HL-60 (cell line): ENCODE data around the gene KLC1.
A peak's percentile ranks its signal among the peaks of the same experiment; 100 is the strongest.

ENCODE experiments used
- DNase-seq, 2 experiments: peaks; one replicate each; pipeline ENCODE4 v3.0.0-alpha.2; 2010 to 2020; ENCODE audit warnings: low read depth in 1 of 2, low spot score in 1 of 2
- H3K27ac ChIP-seq: fragments of 250-450 bp; sonication (Bioruptor Pico); replicated peaks from 2 replicates; pipeline ENCODE4 v1.5.1; 2020; ENCODE audit warnings: mild to moderate bottlenecking, moderate library complexity
- H3K27me3 ChIP-seq: fragments of 250-450 bp; sonication (Bioruptor Pico); 2 replicates; pipeline ENCODE4 v1.5.1; 2021; ENCODE audit warnings: mild to moderate bottlenecking, moderate library complexity; ENCODE audit not compliant: insufficient read depth, poor library complexity, severe bottlenecking
- H3K4me3 ChIP-seq: replicated peaks from 2 replicates; pipeline ENCODE4 v1.5.1; 2011; ENCODE audit warnings: mild to moderate bottlenecking, control low read depth, low read length; ENCODE audit not compliant: insufficient read depth
- GABPA ChIP-seq: IDR thresholded peaks from 2 replicates; pipeline ENCODE4 v1.6.1; 2012; ENCODE audit warnings: low read depth
- POLR2AphosphoS5 ChIP-seq: IDR thresholded peaks from 2 replicates; pipeline ENCODE4 v1.6.1; 2012; ENCODE audit warnings: low read depth
- REST ChIP-seq: IDR thresholded peaks from 2 replicates; pipeline ENCODE4 v1.6.1; 2012; ENCODE audit warnings: low read depth; ENCODE audit not compliant: insufficient replicate concordance
- SPI1 ChIP-seq: IDR thresholded peaks from 2 replicates; pipeline ENCODE4 v1.6.1; 2012; ENCODE audit warnings: low read depth, mild to moderate bottlenecking, borderline replicate concordance
- TF ChIP-seq, protein P1 (sequence below): IDR thresholded peaks from one replicate; pipeline ENCODE4 v1.5.1; 2011; ENCODE audit warnings: low read length, control low read depth, inconsistent platforms; ENCODE audit not compliant: insufficient read depth

The KLC1 gene

GRCh38 chr14:103623883-103624482 is 5.0 kb upstream of the KLC1 start:
- Histone ChIP-seq H3K27me3 (no peaks in the 10 kb centered on the region), H3K27ac (no peak overlapping the region), H3K4me3 (no peak overlapping the region)
- DNase-seq: no peak
- no peak for TF ChIP-seq SPI1
- TF ChIP-seq, protein P1, sequence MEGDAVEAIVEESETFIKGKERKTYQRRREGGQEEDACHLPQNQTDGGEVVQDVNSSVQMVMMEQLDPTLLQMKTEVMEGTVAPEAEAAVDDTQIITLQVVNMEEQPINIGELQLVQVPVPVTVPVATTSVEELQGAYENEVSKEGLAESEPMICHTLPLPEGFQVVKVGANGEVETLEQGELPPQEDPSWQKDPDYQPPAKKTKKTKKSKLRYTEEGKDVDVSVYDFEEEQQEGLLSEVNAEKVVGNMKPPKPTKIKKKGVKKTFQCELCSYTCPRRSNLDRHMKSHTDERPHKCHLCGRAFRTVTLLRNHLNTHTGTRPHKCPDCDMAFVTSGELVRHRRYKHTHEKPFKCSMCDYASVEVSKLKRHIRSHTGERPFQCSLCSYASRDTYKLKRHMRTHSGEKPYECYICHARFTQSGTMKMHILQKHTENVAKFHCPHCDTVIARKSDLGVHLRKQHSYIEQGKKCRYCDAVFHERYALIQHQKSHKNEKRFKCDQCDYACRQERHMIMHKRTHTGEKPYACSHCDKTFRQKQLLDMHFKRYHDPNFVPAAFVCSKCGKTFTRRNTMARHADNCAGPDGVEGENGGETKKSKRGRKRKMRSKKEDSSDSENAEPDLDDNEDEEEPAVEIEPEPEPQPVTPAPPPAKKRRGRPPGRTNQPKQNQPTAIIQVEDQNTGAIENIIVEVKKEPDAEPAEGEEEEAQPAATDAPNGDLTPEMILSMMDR: no peak
- no peak for TF ChIP-seq POLR2AphosphoS5
- TF ChIP-seq REST: no peak
- no peak for TF ChIP-seq GABPA

DNA sequence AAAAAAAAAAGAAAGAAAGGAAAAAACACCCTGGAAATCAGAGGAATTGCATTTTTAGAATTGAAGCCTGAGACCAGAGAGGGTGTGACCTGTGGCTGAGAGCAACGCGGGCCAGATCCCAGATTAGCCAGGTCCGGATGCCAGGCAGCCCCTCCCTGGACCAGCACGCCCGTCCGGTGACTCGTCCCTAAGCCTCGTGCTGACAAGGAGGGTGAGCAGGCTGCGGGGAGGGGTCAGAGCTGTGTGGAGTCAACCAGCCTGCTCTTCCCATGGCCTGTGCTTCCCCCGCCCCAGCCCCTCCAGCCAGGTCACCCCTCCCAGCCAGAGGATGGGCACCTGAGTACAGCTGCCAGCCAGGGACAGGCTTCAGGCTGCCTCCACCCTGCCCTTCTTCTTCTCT is 4.2 kb upstream of the KLC1 start:
- H3K4me3 ChIP-seq: no peak overlapping the region
- H3K27me3 ChIP-seq: no peaks in the 10 kb centered on the region
- DNase-seq: no peak
- TF ChIP-seq SPI1 (no peak), POLR2AphosphoS5 (no peak), GABPA (no peak), REST (no peak)
- TF ChIP-seq, protein P1: no peak
- no peak overlapping the region for H3K27ac ChIP-seq

DNA sequence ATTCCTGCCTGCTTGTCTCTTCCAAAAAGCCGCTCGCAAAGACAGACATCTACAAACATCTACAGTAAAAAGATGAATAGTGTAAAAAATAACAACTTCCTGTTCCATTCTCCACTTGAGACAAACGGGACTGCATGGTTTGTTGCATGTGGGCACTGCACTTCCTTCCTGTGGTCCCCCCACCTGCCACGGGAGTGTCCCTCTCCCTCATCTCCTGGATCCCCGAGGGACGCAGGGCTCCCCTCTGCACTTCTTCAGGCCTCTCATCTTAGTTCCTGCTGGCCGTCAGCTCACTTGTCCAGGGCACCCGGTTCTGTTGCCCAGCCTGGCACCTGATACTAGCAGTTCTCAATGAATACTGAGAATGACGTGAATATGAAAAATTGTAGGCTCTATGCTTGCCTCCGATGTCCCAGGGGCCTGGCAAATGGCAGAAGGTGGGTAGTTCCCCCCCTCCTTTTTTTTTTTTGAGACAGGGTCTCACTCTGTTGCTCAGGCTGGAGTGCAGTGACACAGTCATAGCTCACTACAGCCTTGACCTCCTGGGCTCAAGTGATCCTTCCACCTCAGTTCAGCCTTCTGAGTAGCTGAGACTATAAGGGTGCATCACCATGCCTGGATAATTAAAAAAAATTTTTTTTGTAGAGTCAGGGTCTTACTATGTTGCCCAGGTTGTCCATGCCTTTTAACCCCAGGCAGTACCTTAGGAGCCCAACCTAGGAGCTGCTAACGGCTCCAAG is 3.5 kb upstream of the KLC1 start:
- no peaks in the 10 kb centered on the region for H3K27me3 ChIP-seq
- no peak overlapping the region for H3K27ac ChIP-seq
- TF ChIP-seq, protein P1: no peak
- TF ChIP-seq GABPA (no peak), SPI1 (no peak), POLR2AphosphoS5 (no peak), REST (no peak)
- no peak overlapping the region for H3K4me3 ChIP-seq
- peak in 1 of 2 experiments; percentile 28 for DNase-seq
